Coronary artery (tissue), 2 donors: Measurements from ENCODE around the gene GNAI3.

Experiments
- DNase-seq: peaks from one replicate; pipeline ENCODE4 v3.0.0-alpha.2; 2017; ENCODE audit warnings: low spot score
- H3K27ac ChIP-seq, 2 donors: fragments of 200-600 bp; sonication (generic); one replicate each; pipeline ENCODE4 v1.5.1; 2016 to 2019
- H3K4me3 ChIP-seq: fragments of 200-600 bp; sonication (generic); 2 replicates; pipeline ENCODE4 v1.5.1; 2016; ENCODE audit warnings: mild to moderate bottlenecking, moderate library complexity
- TF ChIP-seq, protein P1 (sequence below): fragments of 200-600 bp; sonication (generic); IDR thresholded peaks from one replicate; pipeline ENCODE4 v1.5.1; 2019; ENCODE audit warnings: antibody characterized with exemption

Gene GNAI3

DNA sequence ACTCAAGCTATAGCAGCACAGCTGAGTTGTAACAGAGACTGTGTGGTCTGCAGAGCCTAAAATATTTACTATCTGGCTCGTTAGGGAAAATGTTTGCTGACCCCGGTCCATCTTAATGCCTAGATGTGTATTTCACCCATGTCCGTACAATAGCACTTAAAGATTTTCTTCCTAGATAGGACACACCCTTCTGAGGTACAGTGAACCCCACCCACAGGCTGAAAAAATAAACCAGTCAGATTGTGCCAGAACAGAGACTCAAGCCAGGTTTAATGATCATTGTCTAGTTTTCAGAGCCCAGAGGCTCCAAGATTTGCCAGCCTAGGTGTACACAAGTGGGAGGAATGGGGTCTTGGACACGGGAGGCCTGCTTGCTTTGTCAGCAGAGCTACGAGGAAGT lies 44.5 kb upstream of the GNAI3 start:
- DNase-seq: no peak
- TF ChIP-seq, protein P1, sequence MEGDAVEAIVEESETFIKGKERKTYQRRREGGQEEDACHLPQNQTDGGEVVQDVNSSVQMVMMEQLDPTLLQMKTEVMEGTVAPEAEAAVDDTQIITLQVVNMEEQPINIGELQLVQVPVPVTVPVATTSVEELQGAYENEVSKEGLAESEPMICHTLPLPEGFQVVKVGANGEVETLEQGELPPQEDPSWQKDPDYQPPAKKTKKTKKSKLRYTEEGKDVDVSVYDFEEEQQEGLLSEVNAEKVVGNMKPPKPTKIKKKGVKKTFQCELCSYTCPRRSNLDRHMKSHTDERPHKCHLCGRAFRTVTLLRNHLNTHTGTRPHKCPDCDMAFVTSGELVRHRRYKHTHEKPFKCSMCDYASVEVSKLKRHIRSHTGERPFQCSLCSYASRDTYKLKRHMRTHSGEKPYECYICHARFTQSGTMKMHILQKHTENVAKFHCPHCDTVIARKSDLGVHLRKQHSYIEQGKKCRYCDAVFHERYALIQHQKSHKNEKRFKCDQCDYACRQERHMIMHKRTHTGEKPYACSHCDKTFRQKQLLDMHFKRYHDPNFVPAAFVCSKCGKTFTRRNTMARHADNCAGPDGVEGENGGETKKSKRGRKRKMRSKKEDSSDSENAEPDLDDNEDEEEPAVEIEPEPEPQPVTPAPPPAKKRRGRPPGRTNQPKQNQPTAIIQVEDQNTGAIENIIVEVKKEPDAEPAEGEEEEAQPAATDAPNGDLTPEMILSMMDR: no peak
- no peak overlapping the region for H3K27ac ChIP-seq
- H3K4me3 ChIP-seq: no peak overlapping the region

DNA sequence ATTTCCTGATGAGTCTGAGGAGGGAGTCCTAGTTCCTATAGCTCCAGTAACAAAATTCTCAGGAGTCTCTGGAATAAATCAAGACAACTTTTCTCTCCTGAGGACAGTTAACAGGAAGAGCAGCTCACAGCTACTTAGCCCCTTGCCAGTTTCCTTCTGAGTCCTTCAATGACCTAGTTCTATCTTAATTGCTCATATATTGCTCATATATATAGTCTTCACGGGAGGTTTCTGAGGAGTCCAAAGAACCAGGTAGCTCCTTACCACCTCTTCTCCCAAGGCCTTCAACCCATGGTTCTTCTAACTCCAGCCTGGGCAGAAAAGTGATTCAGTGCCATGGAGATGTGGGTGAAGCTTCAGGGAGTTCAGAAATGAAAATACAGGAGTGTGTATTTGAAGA lies 43.4 kb upstream of the GNAI3 start:
- no peak for DNase-seq
- H3K4me3 ChIP-seq: no peak overlapping the region
- TF ChIP-seq, protein P1: no peak
- no peak overlapping the region for H3K27ac ChIP-seq

DNA sequence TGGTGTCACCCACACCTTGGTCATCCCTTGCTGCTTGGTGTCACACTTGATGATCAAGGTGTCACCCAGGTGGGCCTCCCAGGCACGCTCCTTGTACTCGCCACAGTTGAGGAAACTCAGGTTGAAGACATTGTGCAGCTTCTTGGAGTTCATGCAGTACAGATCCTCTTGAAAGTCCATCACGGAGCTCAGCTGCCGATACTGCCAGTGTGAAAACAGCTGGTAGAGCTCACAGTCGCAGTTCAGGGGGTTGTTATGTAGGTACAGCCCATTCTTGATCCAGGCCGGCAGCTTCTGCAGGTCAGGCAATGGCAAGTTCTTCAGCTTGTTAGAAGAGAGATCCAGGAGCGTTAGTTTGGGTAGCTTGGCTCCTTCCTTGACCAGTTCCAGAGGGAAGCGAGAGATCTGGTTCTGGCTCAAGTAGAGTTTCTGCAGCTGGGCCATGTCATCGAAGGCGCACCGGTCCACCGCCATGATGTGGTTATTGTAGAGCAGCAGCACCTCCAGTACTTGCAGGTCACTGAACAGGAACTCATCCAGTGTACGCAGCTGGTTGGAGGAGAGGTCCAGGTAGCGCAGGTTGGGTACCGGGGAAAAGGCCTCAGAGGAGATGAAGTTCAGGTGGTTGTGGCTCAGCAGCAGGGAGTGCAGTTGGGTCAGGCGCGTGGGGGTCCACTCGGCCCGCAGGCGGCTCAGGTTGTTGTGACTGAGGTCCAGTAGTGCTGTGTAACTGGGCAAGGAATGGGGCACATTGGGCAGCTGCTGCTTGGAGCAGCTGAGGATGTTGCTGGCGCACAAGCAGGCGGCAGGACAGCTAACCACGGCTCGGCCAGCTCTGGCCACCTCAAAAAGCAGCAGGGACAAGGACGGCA lies 40.2 kb upstream of the GNAI3 start:
- no peak for DNase-seq
- TF ChIP-seq, protein P1: no peak
- Histone ChIP-seq H3K27ac (peak overlapping the region in 1 of 2 donors; percentile 65), H3K4me3 (peak overlapping the region; percentile 81)

DNA sequence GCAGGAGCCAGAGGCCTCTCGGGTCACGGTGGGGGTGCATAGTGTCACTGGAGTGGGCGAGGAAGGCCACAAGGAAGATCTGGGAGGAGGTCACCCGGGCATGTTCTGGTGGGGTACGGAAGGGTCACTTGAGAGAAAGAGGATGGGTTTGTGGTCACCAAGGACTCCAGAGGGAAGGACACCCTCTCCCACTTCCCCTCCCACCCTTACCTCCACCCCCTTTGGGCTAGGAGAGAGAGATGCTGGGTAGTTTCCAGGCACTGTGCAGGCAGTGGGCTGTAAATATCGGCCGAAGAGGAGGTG lies 39.6 kb upstream of the GNAI3 start:
- TF ChIP-seq, protein P1: no peak
- Histone ChIP-seq H3K4me3 (peak overlapping the region; percentile 81), H3K27ac (peak overlapping the region in 1 of 2 donors; percentile 65)
- no peak for DNase-seq

DNA sequence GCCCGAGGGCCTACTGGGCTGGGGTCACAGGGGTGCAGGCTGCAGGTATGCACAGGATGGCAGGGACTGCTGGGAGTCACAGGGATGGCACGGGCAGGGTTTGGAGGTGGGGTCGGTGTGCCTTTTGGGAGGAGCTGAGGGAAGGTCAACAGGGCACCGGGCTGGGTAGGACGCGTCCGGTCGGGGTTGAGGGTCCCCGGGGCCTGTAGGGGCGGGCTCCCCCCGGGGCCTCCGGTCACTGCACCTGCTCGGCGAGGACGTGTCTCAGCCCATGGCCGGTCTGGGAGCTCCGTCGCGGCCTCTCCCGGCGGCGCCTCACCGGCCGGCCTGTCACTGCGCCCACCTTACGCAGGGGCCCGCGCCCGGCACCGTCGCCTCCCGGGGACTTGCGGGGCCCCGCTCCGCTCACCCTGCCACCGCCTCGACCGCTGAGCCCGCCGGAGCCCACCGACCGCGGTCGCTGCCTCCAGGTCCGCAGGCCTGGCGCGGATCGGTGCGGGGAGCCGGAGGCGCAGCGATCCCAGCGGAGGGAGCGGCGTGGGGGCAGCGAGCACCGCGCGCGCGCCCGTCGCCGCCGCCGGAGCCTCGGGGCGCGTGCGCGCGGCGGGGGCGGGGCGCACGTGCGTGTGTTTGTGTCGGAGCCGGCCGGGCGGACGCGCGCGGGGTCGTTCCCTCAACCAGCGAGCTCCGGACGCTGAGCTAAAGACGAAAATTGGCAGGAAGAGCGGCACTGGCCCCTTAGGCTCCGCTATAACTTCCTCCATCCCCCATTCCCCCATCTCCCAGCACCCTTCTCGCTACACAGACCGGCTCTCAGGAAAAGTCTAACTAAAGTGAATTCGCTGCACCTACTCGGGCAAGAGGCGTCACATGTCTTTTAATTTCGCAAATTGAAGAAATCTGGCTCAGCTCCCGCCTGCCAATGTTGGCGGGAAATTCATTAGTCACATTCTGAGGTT lies 39.0 kb upstream of the GNAI3 start, which contains the start of gene AMIGO1:
Gene AMIGO1, minus strand, starts transcription at position 552 of the 959 bp plus-strand sequence. CDS start 815 bp downstream, outside the sequence.
- TF ChIP-seq, protein P1: no peak
- DNase-seq: no peak
- H3K27ac ChIP-seq: peak within 1 kb of the TSS in 1 of 2 donors; percentile 65
- peak within 1 kb of the TSS; percentile 81 for H3K4me3 ChIP-seq

DNA sequence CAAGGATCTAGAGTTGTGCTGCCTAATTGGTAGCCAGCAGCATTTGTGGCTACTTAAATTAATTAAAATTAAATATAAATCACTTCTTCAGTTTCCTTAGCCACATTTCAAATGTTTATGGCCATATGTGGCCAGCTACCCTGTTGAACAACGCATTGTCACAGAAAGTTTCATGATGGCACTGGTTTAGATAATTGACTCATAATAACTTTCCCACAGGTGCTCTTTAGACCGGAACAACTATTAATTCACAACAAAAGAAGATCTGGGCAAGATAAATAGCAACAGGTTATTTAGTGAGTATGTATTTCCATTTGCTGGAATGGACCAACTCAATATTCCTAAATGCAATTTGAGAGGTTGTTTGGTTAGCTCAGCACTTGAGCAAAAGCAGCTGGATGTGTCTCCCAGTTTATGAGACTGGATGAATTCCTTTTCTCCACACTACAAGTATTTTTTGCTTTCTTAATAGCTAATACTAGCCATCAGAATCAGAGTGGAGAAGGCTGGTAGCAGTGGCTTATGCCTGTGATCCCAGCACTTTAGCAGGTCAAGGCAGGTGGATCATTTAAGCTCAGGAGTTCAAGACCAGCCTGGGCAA lies 35.2 kb upstream of the GNAI3 start:
- no peak overlapping the region for H3K4me3 ChIP-seq
- no peak overlapping the region for H3K27ac ChIP-seq
- DNase-seq: no peak
- TF ChIP-seq, protein P1: no peak
